EH (cell line): ENCODE measurements around the gene TMIE.
A peak's percentile ranks its signal among the peaks of the same experiment; 100 is the strongest.
"Not testable (repeated sequence)": the region's sequence is repeated elsewhere in the genome, so short reads cannot be mapped to it uniquely, and the experiment has no call there.

Experiments used
- DNase-seq: peaks from one replicate; pipeline ENCODE4 v3.0.0-alpha.2; 2015; ENCODE audit warnings: low read depth

The TMIE gene

GRCh38 chr3:46685446-46685845, 15.7 kb upstream of the TMIE start:
- DNase-seq = no peak

- DNase-seq = peak; percentile 44
These were observed 10.4 kb upstream of the TMIE start for GRCh38 chr3:46690798-46691197.

- DNase-seq = peak; percentile 39
These were observed 8.6 kb upstream of the TMIE start for GRCh38 chr3:46692566-46692990.

- peak; percentile 61 for DNase-seq
These were observed 7.9 kb upstream of the TMIE start, which contains the start of gene ALS2CL for GRCh38 chr3:46693038-46693891. TSS of gene ALS2CL (minus strand) at chr3:46693679. CDS start at chr3:46689440, 4,239 bp downstream.

GRCh38 chr3:46693892-46694226, 7.3 kb upstream of the TMIE start:
- DNase-seq = peak; percentile 34

- no peak for DNase-seq
These were observed 6.7 kb upstream of the TMIE start for GRCh38 chr3:46694520-46694919.

- peak; percentile 34 for DNase-seq
These were observed 5.8 kb upstream of the TMIE start for GRCh38 chr3:46695177-46695961.

- DNase-seq = peak; percentile 84
These were observed 5.0 kb upstream of the TMIE start for GRCh38 chr3:46695962-46696894.

GRCh38 chr3:46699676-46700523, 1.3 kb upstream of the TMIE start:
- no peak for DNase-seq

- DNase-seq = peak; percentile 56
These were observed 420 bp upstream of the TMIE start for GRCh38 chr3:46700772-46701171.

GRCh38 chr3:46702246-46703012, 1.2 kb downstream of the TMIE start:
- no peak for DNase-seq

GRCh38 chr3:46703013-46703520, 1.9 kb downstream of the TMIE start:
- no peak for DNase-seq

GRCh38 chr3:46704346-46704745, 3.2 kb downstream of the TMIE start:
- not testable (repeated sequence) for DNase-seq

- peak; percentile 76 for DNase-seq
These were observed 3.9 kb downstream of the TMIE start for GRCh38 chr3:46705022-46705530.

- DNase-seq = peak; percentile 90
These were observed 4.8 kb downstream of the TMIE start for GRCh38 chr3:46705751-46706552.

GRCh38 chr3:46706771-46707582, 5.8 kb downstream of the TMIE start:
- DNase-seq = no peak

- no peak for DNase-seq
These were observed 6.4 kb downstream of the TMIE start for GRCh38 chr3:46707601-46708011.
